ENCODE data around the gene RAB31.

DNA sequence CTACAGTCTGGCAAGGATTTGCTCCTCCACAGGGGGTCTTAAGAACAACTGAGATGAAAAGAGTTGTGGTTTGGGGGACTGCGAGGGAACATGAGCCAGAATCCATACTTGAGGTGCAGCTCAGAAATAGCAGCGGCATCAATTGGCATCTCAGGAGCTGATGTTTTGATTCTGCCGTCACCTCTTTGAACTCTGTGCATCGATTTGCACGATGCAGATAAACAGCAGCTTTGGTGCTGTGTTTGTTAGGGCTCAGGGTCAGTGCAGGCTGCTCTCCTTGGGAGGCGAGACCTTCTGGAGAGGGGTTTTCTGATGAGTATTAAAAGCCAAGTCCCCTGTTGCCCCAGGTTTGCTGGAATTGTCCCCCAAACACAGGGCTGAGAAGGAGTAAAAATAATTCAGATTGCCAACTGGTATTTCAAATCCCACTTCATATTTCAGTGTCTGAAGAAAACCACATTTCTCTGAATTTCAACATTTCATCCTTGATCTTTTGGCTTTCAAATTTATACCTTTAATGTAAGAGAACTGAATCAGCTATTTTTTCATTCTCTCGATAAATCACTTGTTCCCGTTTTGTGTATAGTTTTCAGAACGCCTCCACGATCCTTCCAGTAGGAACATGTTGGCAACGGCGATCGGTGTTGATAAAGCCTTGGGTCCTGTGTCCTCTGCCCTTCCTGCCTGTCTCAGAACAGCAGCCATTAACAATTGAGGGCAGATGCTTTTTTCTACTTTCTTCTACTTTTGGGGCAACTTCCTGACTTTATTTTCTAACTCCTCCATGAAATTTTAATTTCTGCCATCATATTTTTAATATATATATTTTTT is 65.0 kb downstream of the RAB31 start:
- TF ChIP-seq, protein P1, sequence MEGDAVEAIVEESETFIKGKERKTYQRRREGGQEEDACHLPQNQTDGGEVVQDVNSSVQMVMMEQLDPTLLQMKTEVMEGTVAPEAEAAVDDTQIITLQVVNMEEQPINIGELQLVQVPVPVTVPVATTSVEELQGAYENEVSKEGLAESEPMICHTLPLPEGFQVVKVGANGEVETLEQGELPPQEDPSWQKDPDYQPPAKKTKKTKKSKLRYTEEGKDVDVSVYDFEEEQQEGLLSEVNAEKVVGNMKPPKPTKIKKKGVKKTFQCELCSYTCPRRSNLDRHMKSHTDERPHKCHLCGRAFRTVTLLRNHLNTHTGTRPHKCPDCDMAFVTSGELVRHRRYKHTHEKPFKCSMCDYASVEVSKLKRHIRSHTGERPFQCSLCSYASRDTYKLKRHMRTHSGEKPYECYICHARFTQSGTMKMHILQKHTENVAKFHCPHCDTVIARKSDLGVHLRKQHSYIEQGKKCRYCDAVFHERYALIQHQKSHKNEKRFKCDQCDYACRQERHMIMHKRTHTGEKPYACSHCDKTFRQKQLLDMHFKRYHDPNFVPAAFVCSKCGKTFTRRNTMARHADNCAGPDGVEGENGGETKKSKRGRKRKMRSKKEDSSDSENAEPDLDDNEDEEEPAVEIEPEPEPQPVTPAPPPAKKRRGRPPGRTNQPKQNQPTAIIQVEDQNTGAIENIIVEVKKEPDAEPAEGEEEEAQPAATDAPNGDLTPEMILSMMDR (IDR thresholded peaks at IDR 0.05): no peak
- TF ChIP-seq POLR2A (IDR thresholded peaks at IDR 0.05): no peak

All from tibial nerve (tissue), 3 donors.